GM12875 (cell line): Measurements from ENCODE around the gene PIKFYVE.

ENCODE experiments used
- H3K4me3 ChIP-seq: one replicate; pipeline ENCODE4 v1.5.1; 2011; ENCODE audit warnings: low read depth, low read length, control low read depth
- TF ChIP-seq, protein P1 (sequence below): IDR thresholded peaks from 2 replicates; pipeline ENCODE4 v1.5.1; 2011; ENCODE audit warnings: low read depth, mild to moderate bottlenecking, control low read depth, inconsistent platforms, low read length, moderate library complexity, borderline replicate concordance; ENCODE audit not compliant: insufficient read depth

Gene PIKFYVE

DNA sequence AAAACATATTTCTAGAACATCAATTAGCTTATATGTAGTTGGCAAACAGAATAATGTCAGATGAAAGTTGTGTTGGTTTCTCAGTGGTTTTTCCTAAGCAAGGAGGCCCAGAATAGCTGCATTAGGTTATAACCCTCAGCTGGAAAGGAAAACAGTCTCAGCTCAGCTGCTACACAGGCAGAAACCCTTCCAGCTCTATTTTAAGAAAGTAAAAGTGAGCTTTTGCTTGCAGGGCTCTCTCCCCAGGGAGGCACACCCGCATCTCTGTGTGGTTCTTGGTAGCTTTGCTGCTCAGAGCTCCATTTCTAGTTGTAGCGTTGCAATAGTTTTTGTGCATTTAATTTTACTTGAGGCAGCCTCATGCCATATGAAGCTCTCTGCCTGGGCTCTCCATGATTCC is 54.6 kb downstream of the PIKFYVE start:
- TF ChIP-seq, protein P1, sequence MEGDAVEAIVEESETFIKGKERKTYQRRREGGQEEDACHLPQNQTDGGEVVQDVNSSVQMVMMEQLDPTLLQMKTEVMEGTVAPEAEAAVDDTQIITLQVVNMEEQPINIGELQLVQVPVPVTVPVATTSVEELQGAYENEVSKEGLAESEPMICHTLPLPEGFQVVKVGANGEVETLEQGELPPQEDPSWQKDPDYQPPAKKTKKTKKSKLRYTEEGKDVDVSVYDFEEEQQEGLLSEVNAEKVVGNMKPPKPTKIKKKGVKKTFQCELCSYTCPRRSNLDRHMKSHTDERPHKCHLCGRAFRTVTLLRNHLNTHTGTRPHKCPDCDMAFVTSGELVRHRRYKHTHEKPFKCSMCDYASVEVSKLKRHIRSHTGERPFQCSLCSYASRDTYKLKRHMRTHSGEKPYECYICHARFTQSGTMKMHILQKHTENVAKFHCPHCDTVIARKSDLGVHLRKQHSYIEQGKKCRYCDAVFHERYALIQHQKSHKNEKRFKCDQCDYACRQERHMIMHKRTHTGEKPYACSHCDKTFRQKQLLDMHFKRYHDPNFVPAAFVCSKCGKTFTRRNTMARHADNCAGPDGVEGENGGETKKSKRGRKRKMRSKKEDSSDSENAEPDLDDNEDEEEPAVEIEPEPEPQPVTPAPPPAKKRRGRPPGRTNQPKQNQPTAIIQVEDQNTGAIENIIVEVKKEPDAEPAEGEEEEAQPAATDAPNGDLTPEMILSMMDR, result no peak
- H3K4me3 ChIP-seq, result no peak overlapping the region

DNA sequence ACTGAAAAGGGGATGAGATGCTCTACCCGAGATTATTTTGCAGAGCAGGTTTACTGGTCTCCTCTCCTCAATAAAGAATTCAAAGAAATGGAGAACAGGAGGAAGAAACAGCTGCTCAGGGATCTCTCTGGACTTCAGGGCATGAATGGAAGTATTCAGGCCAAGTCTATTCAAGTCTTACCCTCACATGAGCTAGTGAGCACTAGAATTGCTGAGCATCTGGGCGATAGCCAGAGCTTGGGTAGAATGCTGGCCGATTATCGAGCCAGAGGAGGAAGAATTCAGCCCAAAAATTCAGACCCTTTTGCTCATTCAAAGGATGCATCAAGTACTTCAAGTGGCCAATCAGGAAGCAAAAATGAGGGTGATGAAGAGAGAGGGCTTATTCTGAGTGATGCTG is 60.0 kb downstream of the PIKFYVE start:
- H3K4me3 ChIP-seq, result no peak overlapping the region
- TF ChIP-seq, protein P1, result no peak

DNA sequence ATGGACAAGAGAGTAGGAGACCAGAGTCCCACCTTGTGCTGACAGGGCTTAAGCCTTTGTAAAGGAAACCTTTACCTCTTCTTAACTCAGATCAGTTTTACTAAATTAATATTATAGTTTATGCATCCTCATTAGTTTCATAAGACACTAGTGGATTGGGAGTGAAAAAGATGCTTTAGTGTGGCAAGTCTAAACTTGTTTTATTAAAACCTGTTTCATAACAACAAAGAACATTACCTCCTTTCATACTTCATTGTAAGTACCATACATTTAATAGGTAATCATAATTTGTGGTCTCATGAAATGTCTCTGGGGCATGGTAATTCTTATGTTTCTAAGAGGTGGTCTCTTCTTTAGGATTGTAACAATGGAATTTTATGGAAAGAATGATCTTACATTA is 63.4 kb downstream of the PIKFYVE start:
- H3K4me3 ChIP-seq, result no peak overlapping the region
- TF ChIP-seq, protein P1, result no peak

DNA sequence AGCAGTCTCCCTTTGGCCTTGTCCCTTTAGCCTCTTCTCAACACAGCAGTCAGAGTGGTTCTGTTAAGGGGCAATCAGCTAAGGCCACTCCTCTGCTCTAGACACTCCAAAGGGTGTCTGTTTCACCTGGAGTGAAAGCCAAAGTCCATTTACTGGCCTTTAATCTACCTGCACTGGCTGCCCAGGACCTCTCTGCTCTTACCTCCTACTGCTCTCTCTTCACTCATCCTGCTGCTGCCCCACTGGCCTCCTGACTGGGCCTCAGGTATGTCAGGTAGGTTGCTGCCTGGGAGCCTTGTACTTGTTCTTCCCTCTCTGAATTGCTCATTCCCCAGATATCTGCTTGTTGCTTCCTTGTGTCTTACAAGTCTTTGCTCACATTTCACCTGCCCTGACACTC is 68.2 kb downstream of the PIKFYVE start:
- TF ChIP-seq, protein P1, result no peak
- no peak overlapping the region for H3K4me3 ChIP-seq

DNA sequence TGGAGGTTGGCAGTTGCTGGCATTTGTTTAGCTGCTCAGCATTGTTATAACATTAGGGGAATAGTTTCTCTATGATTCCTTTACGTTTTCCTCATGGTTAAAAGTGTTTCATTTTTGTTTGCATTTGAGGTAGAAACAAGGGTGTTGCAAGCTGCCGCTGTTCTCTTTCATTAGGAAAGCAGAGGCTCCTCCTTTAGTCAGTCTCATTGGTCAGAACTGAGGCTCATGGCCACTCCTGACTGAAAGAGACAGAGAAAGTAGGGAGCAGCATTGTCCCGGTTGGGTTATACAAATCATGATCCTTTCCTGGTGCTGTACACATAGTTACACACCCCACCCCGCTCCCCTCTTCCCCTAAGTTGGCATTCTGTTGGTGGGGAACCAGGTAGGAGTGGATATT is 80.7 kb downstream of the PIKFYVE start:
- no peak overlapping the region for H3K4me3 ChIP-seq
- TF ChIP-seq, protein P1, result no peak

DNA sequence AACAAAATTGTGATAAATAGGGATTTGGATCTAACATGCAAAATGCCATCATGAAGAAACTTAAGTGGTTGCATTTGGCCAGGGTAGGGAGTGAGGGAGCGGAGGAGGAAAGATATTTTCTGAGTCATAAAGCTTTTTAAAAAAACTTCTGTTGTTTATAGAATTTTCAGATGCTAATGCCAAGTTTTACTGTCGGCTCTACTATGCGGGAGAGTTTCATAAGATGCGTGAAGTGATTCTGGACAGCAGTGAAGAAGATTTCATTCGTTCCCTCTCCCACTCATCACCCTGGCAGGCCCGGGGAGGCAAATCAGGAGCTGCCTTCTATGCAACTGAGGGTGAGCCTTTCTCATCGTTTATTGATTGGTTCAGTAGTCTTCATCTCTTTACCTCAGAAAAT is 84.6 kb downstream of the PIKFYVE start:
- TF ChIP-seq, protein P1, result no peak
- no peak overlapping the region for H3K4me3 ChIP-seq

DNA sequence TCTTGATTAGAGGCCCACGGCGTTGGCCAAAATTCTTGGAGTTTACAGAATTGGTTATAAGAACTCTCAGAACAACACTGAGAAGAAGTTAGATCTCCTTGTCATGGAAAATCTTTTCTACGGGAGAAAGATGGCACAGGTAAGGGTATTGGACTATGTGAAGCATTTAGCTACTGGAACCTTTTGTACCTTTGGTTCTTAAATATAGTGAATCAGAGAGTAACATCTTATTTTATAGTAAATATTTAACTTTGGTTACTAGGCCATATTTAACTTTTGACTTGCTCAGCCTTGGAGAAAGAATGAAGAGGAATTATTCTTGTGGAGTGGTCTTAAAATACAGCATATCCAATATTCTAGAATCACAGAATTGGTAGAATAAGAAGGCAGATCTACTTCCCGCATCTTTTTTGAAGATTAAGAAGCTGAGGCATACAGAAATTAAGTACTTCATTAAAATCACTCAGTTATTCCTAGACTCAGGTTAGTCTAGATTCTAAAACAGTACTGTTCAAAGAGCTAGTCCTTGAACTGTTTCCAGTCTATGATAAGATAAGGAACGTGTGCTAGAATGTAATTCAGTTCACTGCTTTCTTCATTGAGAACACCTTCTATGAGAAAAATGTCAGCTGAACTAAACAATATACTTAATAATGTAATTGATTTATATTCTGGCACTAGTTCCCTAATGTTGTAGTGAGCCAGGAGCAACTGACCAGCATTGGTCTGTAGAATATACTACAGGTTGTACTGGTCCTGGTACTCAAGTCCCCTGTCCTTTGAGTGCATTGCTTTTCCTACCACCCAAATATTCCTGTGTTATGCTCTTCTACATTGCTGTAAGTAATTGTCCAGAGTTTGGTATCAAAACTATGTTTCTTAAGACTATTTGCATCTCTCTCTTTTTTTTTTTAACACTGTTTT is 86.9 kb downstream of the PIKFYVE start:
- TF ChIP-seq, protein P1, result no peak
- H3K4me3 ChIP-seq, result no peak overlapping the region
